ENCODE results near the gene WDR46. TPM values are rescaled to one million over a fixed set of nuclear protein-coding genes. Genes with fewer than 3 reads are reported as not detected.

WDR46 gene
- total RNA-seq, 1 experiment from 2014 or later, result 99.2 TPM

- TF ChIP-seq CTCF (conservative IDR thresholded peaks at IDR 0.05), result no peak
- Histone ChIP-seq H3K79me2 (ENCODE audit: insufficient read depth, low read length) (peaks cover 3% of the 10 kb centered on the region; the same call in 1 of the 2 replicates), H4K20me1 (ENCODE audit: control insufficient read depth, insufficient read depth, insufficient read length) (no peaks in the 10 kb centered on the region), H4K8ac (replicated peaks; ENCODE audit: insufficient read length, low read depth, low read length) (no peak overlapping the region), H3K27me3 (ENCODE audit: insufficient read depth, low read length) (no peaks in the 10 kb centered on the region), H2BK12ac (ENCODE audit: insufficient read length, low read depth, low read length) (no peak overlapping the region), H3K14ac (ENCODE audit: insufficient read depth, low read length) (peak overlapping the region; percentile 75; the same call in 1 of the 2 replicates), H3K23ac (ENCODE audit: insufficient read length, low read depth, low read length) (no peak overlapping the region), H3K56ac (ENCODE audit: insufficient read length, low read depth, low read length) (no peak overlapping the region), H2BK15ac (ENCODE audit: low read depth, low read length) (no peak overlapping the region), H3K27ac (ENCODE audit: insufficient read length, low read depth, low read length) (no peak overlapping the region), H3K9ac (ENCODE audit: extremely low read depth, insufficient read length, low read length) (peak overlapping the region; percentile 34), H2BK120ac (ENCODE audit: low read depth, low read length, poor library complexity, severe bottlenecking) (no peak overlapping the region), H3K18ac (ENCODE audit: insufficient read length, low read depth, low read length) (peak overlapping the region; percentile 78), H2AK5ac (ENCODE audit: insufficient read length, low read length) (no peak overlapping the region), H3K79me1 (ENCODE audit: insufficient read depth, low read depth, low read length, poor library complexity, severe bottlenecking) (no peaks in the 10 kb centered on the region), H2BK20ac (ENCODE audit: low read depth, low read length, poor library complexity, severe bottlenecking) (no peak overlapping the region), H2BK5ac (ENCODE audit: insufficient read length, low read length) (no peak overlapping the region), H3K23me2 (ENCODE audit: insufficient read length, low read depth, low read length, poor library complexity, severe bottlenecking) (peaks cover 22% of the 10 kb centered on the region), H3K9me3 (ENCODE audit: control insufficient read depth, low read depth, low read length) (no peaks in the 10 kb centered on the region), H3K4me2 (ENCODE audit: insufficient read depth, insufficient read length, low read length) (peak overlapping the region; percentile 90), H2AFZ (ENCODE audit: low read length) (peak overlapping the region; percentile 85), H4K5ac (ENCODE audit: insufficient read length, low read depth, low read length) (no peak overlapping the region), H3K4me1 (ENCODE audit: insufficient read depth, low read length) (no peaks in the 10 kb centered on the region), H3T11ph (ENCODE audit: low read length) (no peak overlapping the region), H4K91ac (ENCODE audit: insufficient read length, low read depth, low read length) (no peak overlapping the region), H3K4ac (ENCODE audit: low read depth, low read length) (no peak overlapping the region)
- no peaks in the 10 kb centered on the region for H3K27me3 Mint-ChIP-seq (ENCODE audit: low read depth)
- H3K4me3 Mint-ChIP-seq, result peak overlapping the region; percentile 98 to 100
- H3K36me3 Mint-ChIP-seq (ENCODE audit: insufficient read depth in 1 of 3, low read depth in 3 of 3), result peaks cover 14 to 34% (median 32%) of the 10 kb centered on the region in 3 experiments
- no peaks in the 10 kb centered on the region for H3K9me3 Mint-ChIP-seq
- peaks cover 12 to 20% of the 10 kb centered on the region in 2 experiments for H3K4me1 Mint-ChIP-seq
- WGBS (ENCODE audit: extremely low coverage, insufficient read length, low lambda C conversion rate), result no CpG with 5 or more reads among the region's 16 CpGs
- peak; percentile 88 for DNase-seq
- peak overlapping the region; percentile 86 to 99 (median 96); a peak in 6 of 7 replicates for H3K27ac Mint-ChIP-seq
Measured at GRCh38 chr6:33297406-33297955, 8.4 kb upstream of the WDR46 start.

Data from H9 (cell line).